WTC11 (cell line): ENCODE measurements around the gene TCF12.

Experiments
- TF ChIP-seq, protein P1 (sequence below): sonication (generic); formaldehyde crosslinking; IDR thresholded peaks from 2 replicates; pipeline ENCODE4 v1.8.1; 2023; ENCODE audit warnings: mild to moderate bottlenecking, moderate library complexity, missing genetic modification reagents
- TF ChIP-seq, protein P2 (sequence below): fragments of 200-600 bp; IDR thresholded peaks from 2 replicates; pipeline ENCODE4 v1.8.0; 2022; ENCODE audit warnings: antibody characterized with exemption

DNA sequence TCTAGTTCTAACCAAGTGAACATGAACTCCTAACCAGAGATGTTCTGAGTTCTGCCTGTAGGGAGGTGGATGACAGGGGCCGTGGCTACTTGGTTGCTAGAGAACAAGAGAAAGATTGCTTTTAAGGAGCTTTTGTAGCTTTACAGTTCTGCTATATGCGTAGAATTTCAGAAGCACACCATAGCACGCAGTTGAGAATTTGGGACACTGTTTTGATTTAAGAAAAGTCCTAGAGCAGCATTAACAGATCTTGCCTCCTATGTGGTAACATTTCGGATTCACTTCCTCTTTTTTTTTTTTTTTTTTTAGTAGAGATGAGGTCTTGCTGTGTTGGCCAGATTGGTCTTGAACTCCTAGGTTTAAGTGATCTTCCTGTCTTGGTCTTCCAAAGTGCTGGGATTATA lies 181.7 kb downstream of the TCF12 start:
- TF ChIP-seq, protein P1, sequence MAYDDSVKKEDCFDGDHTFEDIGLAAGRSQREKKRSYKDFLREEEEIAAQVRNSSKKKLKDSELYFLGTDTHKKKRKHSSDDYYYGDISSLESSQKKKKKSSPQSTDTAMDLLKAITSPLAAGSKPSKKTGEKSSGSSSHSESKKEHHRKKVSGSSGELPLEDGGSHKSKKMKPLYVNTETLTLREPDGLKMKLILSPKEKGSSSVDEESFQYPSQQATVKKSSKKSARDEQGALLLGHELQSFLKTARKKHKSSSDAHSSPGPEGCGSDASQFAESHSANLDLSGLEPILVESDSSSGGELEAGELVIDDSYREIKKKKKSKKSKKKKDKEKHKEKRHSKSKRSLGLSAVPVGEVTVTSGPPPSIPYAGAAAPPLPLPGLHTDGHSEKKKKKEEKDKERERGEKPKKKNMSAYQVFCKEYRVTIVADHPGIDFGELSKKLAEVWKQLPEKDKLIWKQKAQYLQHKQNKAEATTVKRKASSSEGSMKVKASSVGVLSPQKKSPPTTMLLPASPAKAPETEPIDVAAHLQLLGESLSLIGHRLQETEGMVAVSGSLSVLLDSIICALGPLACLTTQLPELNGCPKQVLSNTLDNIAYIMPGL (CRISPR knock-in tag) = no peak
- TF ChIP-seq, protein P2, sequence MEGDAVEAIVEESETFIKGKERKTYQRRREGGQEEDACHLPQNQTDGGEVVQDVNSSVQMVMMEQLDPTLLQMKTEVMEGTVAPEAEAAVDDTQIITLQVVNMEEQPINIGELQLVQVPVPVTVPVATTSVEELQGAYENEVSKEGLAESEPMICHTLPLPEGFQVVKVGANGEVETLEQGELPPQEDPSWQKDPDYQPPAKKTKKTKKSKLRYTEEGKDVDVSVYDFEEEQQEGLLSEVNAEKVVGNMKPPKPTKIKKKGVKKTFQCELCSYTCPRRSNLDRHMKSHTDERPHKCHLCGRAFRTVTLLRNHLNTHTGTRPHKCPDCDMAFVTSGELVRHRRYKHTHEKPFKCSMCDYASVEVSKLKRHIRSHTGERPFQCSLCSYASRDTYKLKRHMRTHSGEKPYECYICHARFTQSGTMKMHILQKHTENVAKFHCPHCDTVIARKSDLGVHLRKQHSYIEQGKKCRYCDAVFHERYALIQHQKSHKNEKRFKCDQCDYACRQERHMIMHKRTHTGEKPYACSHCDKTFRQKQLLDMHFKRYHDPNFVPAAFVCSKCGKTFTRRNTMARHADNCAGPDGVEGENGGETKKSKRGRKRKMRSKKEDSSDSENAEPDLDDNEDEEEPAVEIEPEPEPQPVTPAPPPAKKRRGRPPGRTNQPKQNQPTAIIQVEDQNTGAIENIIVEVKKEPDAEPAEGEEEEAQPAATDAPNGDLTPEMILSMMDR = no peak
